HEK293 (cell line): ENCODE results near the gene SLC51B.
"Not testable (repeated sequence)": the region's sequence is repeated elsewhere in the genome, so short reads cannot be mapped to it uniquely, and the experiment has no call there.

Experiments
- CTCF ChIA-PET: fragments of 350-600 bp; formaldehyde crosslinking; extraction: SDS; loops from one replicate; lab custom pipeline; 2021; ENCODE audit warnings: antibody characterized with exemption; lab: Yijun Ruan, JAX
- POLR2A ChIA-PET: fragments of 300-600 bp; formaldehyde crosslinking; extraction: SDS; loops from one replicate; lab custom pipeline; 2020; ENCODE audit warnings: antibody characterized with exemption, inconsistent platforms; lab: Yijun Ruan, JAX
- H3K27ac ChIP-seq: fragments of 200-500 bp; sonication (Bioruptor generic); 2 replicates; pipeline ENCODE4 v1.5.1; 2014; ENCODE audit warnings: low read depth, low read length, control low read depth, inconsistent platforms; ENCODE audit errors: extremely low read depth
- H3K36me3 ChIP-seq, 2 experiments: fragments of 200-500 bp in 1 of 2; sonication (Bioruptor generic) in 1 of 2; 1 replicate in 1 of 2; 2 replicates in 1 of 2; pipeline ENCODE4 v1.5.1; 2014 to 2017; ENCODE audit warnings: inconsistent platforms in 2 of 2, low read length in 2 of 2; ENCODE audit not compliant: control insufficient read depth in 2 of 2, insufficient read depth in 1 of 2
- H3K4me1 ChIP-seq: fragments of 200-500 bp; sonication (Bioruptor generic); 2 replicates; pipeline ENCODE4 v1.5.1; 2014; ENCODE audit warnings: mild to moderate bottlenecking, low read length, inconsistent platforms; ENCODE audit not compliant: control insufficient read depth, insufficient read depth
- H3K4me3 ChIP-seq: 2 replicates; pipeline ENCODE4 v1.5.1; 2011; ENCODE audit warnings: low read depth, mild to moderate bottlenecking, control low read depth, low read length, moderate library complexity
- H3K9me3 ChIP-seq: fragments of 200-500 bp; sonication (Bioruptor generic); 2 replicates; pipeline ENCODE4 v1.5.1; 2014; ENCODE audit warnings: low read depth, low read length, inconsistent platforms; ENCODE audit not compliant: control insufficient read depth, insufficient read depth
- BCL11B ChIP-seq: fragments of 450-650 bp; formaldehyde crosslinking; IDR thresholded peaks from 2 replicates; pipeline ENCODE4 v1.5.1; 2016; ENCODE audit warnings: low read depth, missing biosample characterization, missing genetic modification characterization
- GLIS1 ChIP-seq: fragments of 450-650 bp; formaldehyde crosslinking; IDR thresholded peaks from 2 replicates; pipeline ENCODE4 v1.5.1; 2016; ENCODE audit warnings: missing biosample characterization, missing genetic modification characterization
- HIC1 ChIP-seq: fragments of 450-650 bp; formaldehyde crosslinking; IDR thresholded peaks from 2 replicates; pipeline ENCODE4 v1.5.1; 2016; ENCODE audit warnings: missing biosample characterization, missing genetic modification characterization
- KLF1 ChIP-seq: fragments of 450-650 bp; formaldehyde crosslinking; IDR thresholded peaks from 2 replicates; pipeline ENCODE4 v1.5.1; 2016; ENCODE audit warnings: missing biosample characterization, missing genetic modification characterization
- SALL2 ChIP-seq: fragments of 450-650 bp; formaldehyde crosslinking; IDR thresholded peaks from 2 replicates; pipeline ENCODE4 v1.5.0; 2017; ENCODE audit warnings: missing biosample characterization, mild to moderate bottlenecking, missing genetic modification characterization, borderline replicate concordance
- SP2 ChIP-seq: fragments of 450-650 bp; formaldehyde crosslinking; IDR thresholded peaks from 2 replicates; pipeline ENCODE4 v1.5.1; 2016; ENCODE audit warnings: missing biosample characterization, missing genetic modification characterization
- TRIM28 ChIP-seq: IDR thresholded peaks from 2 replicates; pipeline ENCODE4 v1.6.1; 2011; ENCODE audit warnings: low read length, control low read depth, borderline replicate concordance
- YY1 ChIP-seq: fragments of 450-650 bp; formaldehyde crosslinking; IDR thresholded peaks from 2 replicates; pipeline ENCODE4 v1.5.1; 2018; ENCODE audit warnings: missing biosample characterization, missing genetic modification characterization
- ZFP41 ChIP-seq: fragments of 450-650 bp; formaldehyde crosslinking; IDR thresholded peaks from 2 replicates; pipeline ENCODE4 v1.5.1; 2016; ENCODE audit warnings: missing biosample characterization, missing genetic modification characterization, borderline replicate concordance
- ZNF132 ChIP-seq: fragments of 450-650 bp; formaldehyde crosslinking; IDR thresholded peaks from 2 replicates; pipeline ENCODE4 v1.5.1; 2017; ENCODE audit warnings: missing biosample characterization, missing genetic modification characterization, borderline replicate concordance
- ZNF146 ChIP-seq: fragments of 450-650 bp; formaldehyde crosslinking; IDR thresholded peaks from 2 replicates; pipeline ENCODE4 v1.5.1; 2016; ENCODE audit warnings: missing biosample characterization, missing genetic modification characterization
- ZNF202 ChIP-seq: fragments of 450-650 bp; formaldehyde crosslinking; IDR thresholded peaks from 2 replicates; pipeline ENCODE4 v1.5.1; 2016; ENCODE audit warnings: missing biosample characterization, missing genetic modification characterization, borderline replicate concordance
- ZNF248 ChIP-seq: fragments of 450-650 bp; formaldehyde crosslinking; IDR thresholded peaks from 2 replicates; pipeline ENCODE4 v1.5.1; 2017; ENCODE audit warnings: missing biosample characterization, missing genetic modification characterization
- ZNF266 ChIP-seq: fragments of 450-650 bp; formaldehyde crosslinking; IDR thresholded peaks from 2 replicates; pipeline ENCODE4 v1.5.1; 2016; ENCODE audit warnings: missing biosample characterization, missing genetic modification characterization, low read depth
- ZNF274 ChIP-seq, 2 experiments: fragments of 200-500 bp in 1 of 2; fragments of 450-650 bp in 1 of 2; sonication (Bioruptor generic) in 1 of 2; formaldehyde crosslinking in 1 of 2; IDR thresholded peaks; 2 replicates each; pipeline versions ENCODE4 v1.5.1 to v1.6.1; 2014 to 2016; ENCODE audit warnings: borderline replicate concordance in 1 of 2, inconsistent platforms in 1 of 2, low read length in 1 of 2, missing biosample characterization in 1 of 2, missing genetic modification characterization in 1 of 2
- ZNF341 ChIP-seq: fragments of 450-650 bp; formaldehyde crosslinking; IDR thresholded peaks from 2 replicates; pipeline ENCODE4; 2016; ENCODE audit warnings: low read depth, missing biosample characterization, missing genetic modification characterization
- ZNF404 ChIP-seq: fragments of 450-650 bp; formaldehyde crosslinking; IDR thresholded peaks from 2 replicates; pipeline ENCODE4 v1.5.1; 2017; ENCODE audit warnings: missing biosample characterization, missing genetic modification characterization
- ZNF423 ChIP-seq: fragments of 450-650 bp; formaldehyde crosslinking; IDR thresholded peaks from 2 replicates; pipeline ENCODE4 v1.5.1; 2016; ENCODE audit warnings: missing biosample characterization, missing genetic modification characterization
- ZNF426 ChIP-seq: fragments of 450-650 bp; formaldehyde crosslinking; IDR thresholded peaks from 2 replicates; pipeline ENCODE4 v1.5.1; 2017; ENCODE audit warnings: missing biosample characterization, missing genetic modification characterization, mild to moderate bottlenecking, inconsistent platforms, moderate library complexity
- ZNF473 ChIP-seq: fragments of 450-650 bp; formaldehyde crosslinking; IDR thresholded peaks from 2 replicates; pipeline ENCODE4 v1.5.1; 2017; ENCODE audit warnings: missing biosample characterization, missing genetic modification characterization
- ZNF610 ChIP-seq: fragments of 450-650 bp; formaldehyde crosslinking; IDR thresholded peaks from 2 replicates; pipeline ENCODE4 v1.5.1; 2016; ENCODE audit warnings: missing biosample characterization, missing genetic modification characterization, borderline replicate concordance
- ZNF629 ChIP-seq: fragments of 450-650 bp; formaldehyde crosslinking; IDR thresholded peaks from 2 replicates; pipeline ENCODE4 v1.5.1; 2017; ENCODE audit warnings: missing biosample characterization, missing genetic modification characterization
- ZNF639 ChIP-seq: fragments of 450-650 bp; formaldehyde crosslinking; IDR thresholded peaks from 2 replicates; pipeline ENCODE4 v1.5.1; 2016; ENCODE audit warnings: missing biosample characterization, missing genetic modification characterization
- ZNF654 ChIP-seq: fragments of 450-650 bp; formaldehyde crosslinking; IDR thresholded peaks from 2 replicates; pipeline ENCODE4 v1.5.1; 2016; ENCODE audit warnings: low read depth, missing biosample characterization, missing genetic modification characterization
- TF ChIP-seq, protein P1 (sequence below): fragments of 450-650 bp; formaldehyde crosslinking; IDR thresholded peaks from 2 replicates; pipeline ENCODE4 v1.5.1; 2016; ENCODE audit warnings: missing biosample characterization, missing genetic modification characterization

The SLC51B gene

DNA sequence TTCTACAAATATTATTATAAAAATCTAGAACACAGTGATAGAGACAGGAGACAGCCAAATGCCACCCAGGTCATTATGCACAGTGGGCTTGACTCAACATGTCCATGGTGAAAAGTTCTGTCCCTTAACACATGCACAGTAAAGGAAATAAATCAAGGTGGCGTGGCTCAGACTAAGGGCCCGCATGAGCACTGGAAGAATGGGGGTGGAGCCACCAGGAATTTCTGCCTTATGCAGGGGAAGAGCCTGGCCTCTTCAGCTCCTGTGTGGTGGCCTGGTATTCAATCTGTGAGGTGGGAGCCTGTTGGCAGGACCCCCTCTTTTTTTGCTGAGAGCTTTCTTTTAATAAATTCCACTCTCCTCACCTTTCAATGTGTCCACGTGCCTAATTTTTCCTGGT is 38.3 kb upstream of the SLC51B start (continued):
- TF ChIP-seq SALL2 (tag by site-specific recombination) (no peak), ZNF132 (tag by site-specific recombination) (no peak), ZNF610 (tag by site-specific recombination) (no peak), ZNF654 (no peak)

DNA sequence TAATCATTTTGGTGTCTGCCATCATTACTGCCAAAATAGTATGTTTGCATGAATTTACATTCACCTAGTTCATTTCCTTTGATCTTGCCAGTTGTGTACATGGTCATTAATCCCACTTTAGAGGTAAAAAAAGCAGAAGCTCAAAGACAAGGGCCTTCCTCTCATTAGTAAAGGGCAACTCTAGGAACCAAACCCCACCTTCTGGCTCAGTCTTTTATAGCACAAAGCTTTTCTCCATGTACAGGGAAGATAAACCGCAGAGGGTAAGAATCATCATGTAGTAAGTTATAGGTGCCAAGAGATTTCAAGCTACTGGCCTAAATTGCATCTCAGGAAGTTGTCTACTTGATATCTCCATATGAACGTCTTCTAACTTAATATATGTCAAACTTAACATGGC is 36.2 kb upstream of the SLC51B start:
- ChIA-PET CTCF (interaction anchor here (0.6 to 1.0 kb wide), 4 partner anchors 19 to 278 kb away, joined by 3 read pairs; no protein-coding TSS in a partner anchor), POLR2A (no interaction called here)
- no peak overlapping the region for H3K27ac ChIP-seq
- H3K9me3 ChIP-seq, result no peaks in the 10 kb centered on the region
- no peaks in the 10 kb centered on the region for H3K4me1 ChIP-seq
- TF ChIP-seq ZNF248 (tag by site-specific recombination) (no peak), ZNF341 (tag by site-specific recombination) (no peak), ZNF404 (tag by site-specific recombination) (no peak), ZNF274 (IDR thresholded peaks at IDR 0.05; ENCODE audit: low read length) (no peak), ZNF274 (tag by site-specific recombination; IDR thresholded peaks at IDR 0.05; ENCODE audit: borderline replicate concordance) (no peak), ZNF426 (no peak), KLF1 (no peak), ZNF146 (tag by site-specific recombination) (no peak), ZNF629 (tag by site-specific recombination) (no peak), BCL11B (tag by site-specific recombination) (no peak), ZNF423 (tag by site-specific recombination) (no peak), ZNF639 (tag by site-specific recombination) (no peak), ZFP41 (no peak), ZNF202 (tag by site-specific recombination) (no peak)
- TF ChIP-seq, protein P1, sequence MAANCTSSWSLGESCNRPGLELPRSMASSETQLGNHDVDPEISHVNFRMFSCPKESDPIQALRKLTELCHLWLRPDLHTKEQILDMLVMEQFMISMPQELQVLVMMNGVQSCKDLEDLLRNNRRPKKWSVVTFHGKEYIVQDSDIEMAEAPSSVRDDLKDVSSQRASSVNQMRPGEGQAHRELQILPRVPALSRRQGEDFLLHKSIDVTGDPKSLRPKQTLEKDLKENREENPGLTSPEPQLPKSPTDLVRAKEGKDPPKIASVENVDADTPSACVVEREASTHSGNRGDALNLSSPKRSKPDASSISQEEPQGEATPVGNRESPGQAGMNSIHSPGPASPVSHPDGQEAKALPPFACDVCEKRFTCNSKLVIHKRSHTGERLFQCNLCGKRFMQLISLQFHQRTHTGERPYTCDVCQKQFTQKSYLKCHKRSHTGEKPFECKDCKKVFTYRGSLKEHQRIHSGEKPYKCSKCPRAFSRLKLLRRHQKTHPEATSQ (tag by site-specific recombination), result no peak
- H3K36me3 ChIP-seq, result peaks cover 13 to 38% of the 10 kb centered on the region in 2 experiments; a peak in 2 of 3 replicates
- no peak overlapping the region for H3K4me3 ChIP-seq

DNA sequence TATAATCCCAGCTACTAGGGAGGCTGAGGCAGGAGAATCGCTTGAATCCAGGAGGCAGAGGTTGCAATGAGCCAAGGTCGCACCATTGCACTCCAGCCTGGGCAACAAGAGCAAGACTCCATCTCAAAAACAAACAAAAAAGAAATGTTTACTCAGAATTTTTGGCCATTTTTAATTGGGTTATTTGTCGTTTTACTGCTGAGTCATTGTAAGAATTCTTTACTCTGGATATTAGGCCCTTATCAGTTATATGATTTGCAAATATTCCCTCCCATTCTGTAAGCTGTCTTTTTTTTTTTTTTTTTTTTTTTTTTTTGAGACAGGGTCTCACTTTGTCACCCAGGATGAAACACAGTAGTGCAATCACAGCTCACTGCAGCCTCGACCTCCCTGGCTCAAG is 34.0 kb upstream of the SLC51B start:
- CTCF ChIA-PET, H3K9me3 ChIP-seq, H3K27ac ChIP-seq, H3K4me3 ChIP-seq, H3K4me1 ChIP-seq: not testable (repeated sequence)
- POLR2A ChIA-PET, result interaction anchor here (0.6 kb wide), 1 partner anchor 264 kb away, joined by 3 read pairs; no protein-coding TSS in a partner anchor
- H3K36me3 ChIP-seq, result peaks cover 23 to 43% of the 10 kb centered on the region in 2 experiments; a peak in 2 of 3 replicates

DNA sequence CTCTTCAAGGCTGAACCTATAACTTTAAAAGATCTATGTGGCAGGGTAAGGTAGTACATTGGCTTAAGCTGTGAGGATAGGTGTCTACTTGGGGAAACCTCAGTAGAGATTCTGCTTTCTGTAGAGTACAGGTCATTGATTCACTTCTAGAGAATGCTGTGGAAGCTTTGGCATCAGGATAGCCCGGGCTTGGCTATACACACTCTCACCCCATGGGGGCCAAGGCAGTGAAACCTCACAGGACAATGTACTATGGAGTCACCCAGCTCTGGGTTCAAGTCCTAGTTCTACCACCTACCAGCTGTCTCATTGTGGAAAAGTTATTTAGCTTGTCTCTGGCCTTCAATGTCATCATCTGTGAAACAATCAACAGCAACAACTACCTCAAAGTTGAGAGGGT is 24.8 kb upstream of the SLC51B start:
- Histone ChIP-seq H3K4me3 (no peak overlapping the region), H3K36me3 (peaks cover 31 to 59% of the 10 kb centered on the region in 2 experiments), H3K9me3 (no peaks in the 10 kb centered on the region), H3K27ac (no peak overlapping the region), H3K4me1 (no peaks in the 10 kb centered on the region)
- POLR2A ChIA-PET, result no interaction called here
- CTCF ChIA-PET, result interaction anchor here (0.7 to 1.0 kb wide), 3 partner anchors 79 to 277 kb away, joined by 3 to 6 read pairs (median 5); no protein-coding TSS in a partner anchor
- TF ChIP-seq ZNF266 (no peak), SP2 (tag by site-specific recombination) (no peak), ZNF610 (tag by site-specific recombination) (no peak), ZNF639 (tag by site-specific recombination) (no peak), ZNF473 (tag by site-specific recombination) (no peak), HIC1 (tag by site-specific recombination) (no peak), TRIM28 (no peak), GLIS1 (no peak), YY1 (tag by site-specific recombination) (no peak)
